PC-3 (cell line): ENCODE data around the gene APOL6. TPM values are rescaled to one million over a fixed set of nuclear protein-coding genes. Genes with fewer than 3 reads are reported as not detected.

Experiments
- ATAC-seq: fragments of 200-7000 bp; cut with Tn5 transposase; 2 replicates; pipeline ENCODE4 v1.9.1; 2020; ENCODE audit warnings: mild to moderate bottlenecking, moderate library complexity
- BruUV-seq: library from RNA; stranded (reverse); fragments of 400-500 nt; replicated peaks from 2 replicates; lab custom pipeline; 2021; lab: Mats Ljungman, UMichigan
- CTCF ChIA-PET: fragments of 300-600 bp; sonication (Branson Sonifier 250); formaldehyde crosslinking; loops from one replicate; lab custom pipeline; 2022; ENCODE audit warnings: antibody characterized with exemption; lab: Charles Lee
- POLR2A ChIA-PET: fragments of 300-600 bp; sonication (Branson Sonifier 250); formaldehyde crosslinking; loops from one replicate; lab custom pipeline; 2022; ENCODE audit warnings: antibody characterized with exemption; ENCODE audit not compliant: unreplicated experiment; lab: Charles Lee
- DNase-seq: peaks from one replicate; pipeline ENCODE4 v3.0.0-alpha.2; 2015
- H2AFZ ChIP-seq: fragments of 300-600 bp; sonication (generic); 2 replicates; pipeline ENCODE4 v1.6.0; 2016; ENCODE audit warnings: antibody characterized with exemption, low read length
- H3F3A ChIP-seq: fragments of 300-600 bp; sonication (generic); one replicate; pipeline ENCODE4 v1.6.0; 2017; ENCODE audit warnings: antibody characterized with exemption, low read length, control low read depth, mild to moderate bottlenecking; ENCODE audit not compliant: unreplicated experiment
- H3K27ac ChIP-seq: fragments of 300-600 bp; sonication (generic); 2 replicates; pipeline ENCODE4 v1.5.1; 2016; ENCODE audit warnings: mild to moderate bottlenecking, low read length
- H3K27me3 ChIP-seq: fragments of 300-600 bp; sonication (generic); 2 replicates; pipeline ENCODE4 v1.6.1; 2016; ENCODE audit warnings: low read length, mixed read lengths
- H3K36me3 ChIP-seq: fragments of 300-600 bp; sonication (generic); 2 replicates; pipeline ENCODE4 v1.6.1; 2016; ENCODE audit warnings: low read depth, mixed run types, low read length, mixed read lengths
- H3K4me1 ChIP-seq: fragments of 300-600 bp; sonication (generic); 2 replicates; pipeline ENCODE4 v1.5.1; 2016; ENCODE audit warnings: low read length; ENCODE audit not compliant: insufficient read depth
- H3K4me2 ChIP-seq: fragments of 300-600 bp; sonication (generic); 2 replicates; pipeline ENCODE4 v1.6.0; 2016; ENCODE audit warnings: low read length
- H3K4me3 ChIP-seq: fragments of 300-600 bp; sonication (generic); 2 replicates; pipeline ENCODE4 v1.5.1; 2016; ENCODE audit warnings: mild to moderate bottlenecking, low read length, mixed read lengths
- H3K79me2 ChIP-seq: fragments of 300-600 bp; sonication (generic); 2 replicates; pipeline ENCODE4 v1.6.1; 2017; ENCODE audit warnings: low read length, mixed read lengths
- H3K9ac ChIP-seq: fragments of 300-600 bp; sonication (generic); 2 replicates; pipeline ENCODE4 v1.6.0; 2016; ENCODE audit warnings: mild to moderate bottlenecking, low read length
- H3K9me2 ChIP-seq: fragments of 300-600 bp; sonication (generic); replicated peaks from 2 replicates; pipeline ENCODE4 v1.6.1; 2016; ENCODE audit warnings: mixed run types, low read length, mixed read lengths
- H3K9me3 ChIP-seq: fragments of 300-600 bp; sonication (generic); 2 replicates; pipeline ENCODE4 v1.6.1; 2016; ENCODE audit warnings: low read length, mixed read lengths
- H4K20me1 ChIP-seq: fragments of 300-600 bp; sonication (generic); 2 replicates; pipeline ENCODE4 v1.6.1; 2016; ENCODE audit warnings: low read length, mixed read lengths
- EZH2 ChIP-seq: fragments of 300-600 bp; sonication (generic); IDR thresholded peaks from one replicate; pipeline ENCODE4 v1.6.1; 2017; ENCODE audit warnings: antibody characterized with exemption, mild to moderate bottlenecking, low read length; ENCODE audit not compliant: unreplicated experiment
- EZH2phosphoT487 ChIP-seq: fragments of 300-600 bp; sonication (generic); IDR thresholded peaks from 2 replicates; pipeline ENCODE4 v1.6.1; 2018; ENCODE audit warnings: mild to moderate bottlenecking, antibody characterized with exemption, low read length, borderline replicate concordance
- intact Hi-C: fragments of 100-400 bp; cut with micrococcal nuclease; formaldehyde crosslinking; loops from 2 replicates; pipeline ENCODE4 v1.9.0; 2023
- total RNA-seq: library from RNA; depleted of rRNA; stranded (reverse); fragments of >200 nt; gene quantifications from 2 replicates; pipeline ENCODE4 v1.2.3, GENCODE V29; 2014
- TF ChIP-seq, protein P1 (sequence below): fragments of 300-600 bp; sonication (generic); conservative IDR thresholded peaks from 2 replicates; pipeline ENCODE4 v1.5.1; 2017; ENCODE audit warnings: antibody characterized with exemption, low read depth, mild to moderate bottlenecking, low read length

APOL6 gene
- total RNA-seq, 1 experiment from 2014 or later, result 8.2 TPM

DNA sequence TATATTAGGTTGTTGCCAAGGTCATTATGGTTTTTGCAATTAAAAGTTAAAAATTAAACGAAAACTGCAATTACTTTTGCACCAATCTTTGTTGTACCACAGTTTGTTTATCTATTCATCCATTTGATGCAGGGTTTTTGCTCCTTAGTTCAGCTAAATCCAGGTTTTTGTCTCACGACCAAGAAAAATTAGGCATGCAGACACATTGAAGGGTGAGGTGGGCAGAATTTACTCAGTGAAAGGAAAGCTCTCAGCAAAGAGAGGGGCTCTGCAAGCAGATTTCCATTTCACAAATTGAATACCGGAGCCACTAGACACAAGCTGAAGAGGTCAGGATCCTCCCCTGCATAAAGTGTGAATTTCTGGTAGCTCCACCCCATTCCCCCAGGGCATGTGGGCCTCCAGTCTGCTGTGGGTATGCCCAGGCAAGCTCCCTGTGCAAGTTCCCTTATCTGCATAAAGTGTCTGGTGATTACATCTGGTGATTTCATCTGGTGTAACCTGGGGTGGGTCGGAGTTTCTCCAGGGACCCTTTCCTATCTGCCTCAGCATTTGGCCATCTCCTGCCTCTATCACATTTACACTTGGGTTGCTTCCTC, 33.3 kb downstream of the APOL6 start:
- POLR2A ChIA-PET, result no interaction called here
- Histone ChIP-seq H3K9me2 (no peaks in the 10 kb centered on the region), H3K4me3 (no peak overlapping the region), H3K79me2 (no peaks in the 10 kb centered on the region), H4K20me1 (no peaks in the 10 kb centered on the region), H3K9ac (no peak overlapping the region), H3K27me3 (no peaks in the 10 kb centered on the region), H3K36me3 (no peaks in the 10 kb centered on the region), H2AFZ (no peak overlapping the region), H3F3A (no peaks in the 10 kb centered on the region), H3K9me3 (no peaks in the 10 kb centered on the region), H3K4me1 (no peaks in the 10 kb centered on the region), H3K4me2 (no peak overlapping the region), H3K27ac (no peak overlapping the region)
- ATAC-seq, result no peak
- no peak for DNase-seq
- intact Hi-C loops, result no loop called here
- TF ChIP-seq EZH2 (no peak), EZH2phosphoT487 (no peak)
- TF ChIP-seq, protein P1, sequence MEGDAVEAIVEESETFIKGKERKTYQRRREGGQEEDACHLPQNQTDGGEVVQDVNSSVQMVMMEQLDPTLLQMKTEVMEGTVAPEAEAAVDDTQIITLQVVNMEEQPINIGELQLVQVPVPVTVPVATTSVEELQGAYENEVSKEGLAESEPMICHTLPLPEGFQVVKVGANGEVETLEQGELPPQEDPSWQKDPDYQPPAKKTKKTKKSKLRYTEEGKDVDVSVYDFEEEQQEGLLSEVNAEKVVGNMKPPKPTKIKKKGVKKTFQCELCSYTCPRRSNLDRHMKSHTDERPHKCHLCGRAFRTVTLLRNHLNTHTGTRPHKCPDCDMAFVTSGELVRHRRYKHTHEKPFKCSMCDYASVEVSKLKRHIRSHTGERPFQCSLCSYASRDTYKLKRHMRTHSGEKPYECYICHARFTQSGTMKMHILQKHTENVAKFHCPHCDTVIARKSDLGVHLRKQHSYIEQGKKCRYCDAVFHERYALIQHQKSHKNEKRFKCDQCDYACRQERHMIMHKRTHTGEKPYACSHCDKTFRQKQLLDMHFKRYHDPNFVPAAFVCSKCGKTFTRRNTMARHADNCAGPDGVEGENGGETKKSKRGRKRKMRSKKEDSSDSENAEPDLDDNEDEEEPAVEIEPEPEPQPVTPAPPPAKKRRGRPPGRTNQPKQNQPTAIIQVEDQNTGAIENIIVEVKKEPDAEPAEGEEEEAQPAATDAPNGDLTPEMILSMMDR, result no peak
- CTCF ChIA-PET, result no interaction called here
- BruUV-seq, result no TSS peak

DNA sequence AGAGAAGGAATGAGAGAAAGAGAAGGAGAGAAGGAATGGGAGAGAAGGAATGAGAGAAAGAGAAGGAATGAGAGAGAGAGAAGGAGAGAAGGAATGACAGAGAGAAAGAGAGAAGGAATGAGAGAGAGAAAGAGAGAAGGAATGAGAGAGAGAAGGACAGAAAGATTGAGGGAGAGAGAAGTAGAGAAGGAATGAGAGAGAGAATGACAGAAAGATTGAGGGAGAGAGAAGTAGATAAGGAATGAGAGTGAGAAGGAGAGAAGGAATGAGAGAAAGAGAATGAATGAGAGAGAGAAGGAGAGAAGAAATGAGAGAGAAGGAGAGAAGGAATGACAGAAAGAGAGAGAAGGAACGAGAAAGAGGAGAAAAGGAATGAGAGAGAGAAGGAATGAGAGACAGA, 35.3 kb downstream of the APOL6 start:
- intact Hi-C loops, result no loop called here
- no peaks in the 10 kb centered on the region for H3K36me3 ChIP-seq
- H2AFZ ChIP-seq, result no peak overlapping the region
- no peaks in the 10 kb centered on the region for H3K9me2 ChIP-seq
- no peaks in the 10 kb centered on the region for H3K9me3 ChIP-seq
- no peak overlapping the region for H3K4me3 ChIP-seq
- H3K4me1 ChIP-seq, result no peaks in the 10 kb centered on the region
- ChIA-PET CTCF (no interaction called here), POLR2A (no interaction called here)
- no peaks in the 10 kb centered on the region for H4K20me1 ChIP-seq
- no peak overlapping the region for H3K27ac ChIP-seq
- DNase-seq (no peak), ATAC-seq (no peak)
- no TSS peak for BruUV-seq
- H3F3A ChIP-seq, result no peaks in the 10 kb centered on the region
- H3K9ac ChIP-seq, result no peak overlapping the region
- no peaks in the 10 kb centered on the region for H3K79me2 ChIP-seq
- H3K4me2 ChIP-seq, result no peak overlapping the region
- no peaks in the 10 kb centered on the region for H3K27me3 ChIP-seq
- TF ChIP-seq EZH2, result no peak
- TF ChIP-seq EZH2phosphoT487, result no peak
- TF ChIP-seq, protein P1, result no peak

DNA sequence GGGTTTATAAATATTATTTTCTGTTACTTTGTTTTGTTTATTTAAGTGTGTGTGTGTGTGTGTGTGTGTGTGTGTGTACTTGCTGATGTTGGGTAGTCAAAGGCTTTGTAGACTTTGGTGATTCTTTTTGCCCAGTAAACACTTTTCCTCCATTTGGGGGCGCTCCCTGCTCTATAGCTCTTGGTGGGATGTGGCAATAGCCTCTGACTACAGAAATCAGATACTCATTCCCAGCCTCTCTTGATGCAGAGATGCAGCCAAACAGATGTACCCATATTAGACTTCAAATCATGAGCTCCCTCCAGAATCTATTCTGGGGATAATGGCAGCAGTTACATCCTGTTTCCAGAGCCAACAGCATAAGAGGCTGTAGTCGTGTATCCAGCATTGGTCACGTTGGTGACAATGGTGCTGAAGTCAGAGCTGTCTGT, 36.0 kb downstream of the APOL6 start:
- H3K27me3 ChIP-seq, result no peaks in the 10 kb centered on the region
- no peaks in the 10 kb centered on the region for H3F3A ChIP-seq
- DNase-seq (no peak), ATAC-seq (no peak)
- H3K4me2 ChIP-seq, result no peak overlapping the region
- intact Hi-C loops, result no loop called here
- POLR2A ChIA-PET, result interaction anchor here (0.6 kb wide), 1 partner anchor 479 kb away, joined by 4 read pairs; no protein-coding TSS in a partner anchor
- no peaks in the 10 kb centered on the region for H3K9me2 ChIP-seq
- no peak overlapping the region for H2AFZ ChIP-seq
- no peaks in the 10 kb centered on the region for H3K4me1 ChIP-seq
- no peak overlapping the region for H3K27ac ChIP-seq
- no peaks in the 10 kb centered on the region for H3K36me3 ChIP-seq
- no peaks in the 10 kb centered on the region for H3K9me3 ChIP-seq
- no peak for TF ChIP-seq EZH2
- TF ChIP-seq, protein P1, result no peak
- BruUV-seq, result no TSS peak
- H3K79me2 ChIP-seq, result no peaks in the 10 kb centered on the region
- CTCF ChIA-PET, result no interaction called here
- no peak overlapping the region for H3K4me3 ChIP-seq
- H3K9ac ChIP-seq, result no peak overlapping the region
- no peaks in the 10 kb centered on the region for H4K20me1 ChIP-seq
